ENCODE data around the gene KRT82.

- TF ChIP-seq CTCF (IDR thresholded peaks at IDR 0.05) (no peak), POLR2A (IDR thresholded peaks at IDR 0.05) (no peak)
Observed at GRCh38 chr12:52402377-52402776, 3.8 kb downstream of the KRT82 start.

All from thyroid gland (tissue), 4 donors.